PFSK-1 (cell line): ENCODE results near the gene BABAM2.

ENCODE experiments used
- FOXP2 ChIP-seq: optimal IDR thresholded peaks from 2 replicates; pipeline ENCODE3; 2011; ENCODE audit warnings: borderline replicate concordance, control low read depth, inconsistent platforms; ENCODE audit not compliant: insufficient read depth; ENCODE audit errors: extremely low read length, extremely low read depth
- POLR2AphosphoS5 ChIP-seq: IDR thresholded peaks from 2 replicates; pipeline ENCODE4 v1.6.1; 2012; ENCODE audit warnings: low read depth, mild to moderate bottlenecking, control low read depth, low read length, moderate library complexity
- SIN3A ChIP-seq: IDR thresholded peaks from 2 replicates; pipeline ENCODE4 v1.6.1; 2012; ENCODE audit warnings: mild to moderate bottlenecking, low read length, moderate library complexity, borderline replicate concordance; ENCODE audit not compliant: insufficient read depth
- TAF1 ChIP-seq: IDR thresholded peaks from 2 replicates; pipeline ENCODE4 v1.6.1; 2012; ENCODE audit warnings: low read length, control low read depth, borderline replicate concordance; ENCODE audit not compliant: insufficient read depth
- TF ChIP-seq, protein P1 (sequence below), 2 experiments: IDR thresholded peaks; 2 replicates each; pipeline versions ENCODE4 v1.6.1 to v1.8.0; 2011 to 2012; ENCODE audit warnings: low read depth in 2 of 2, low read length in 2 of 2, control low read depth in 1 of 2, inconsistent platforms in 1 of 2, mild to moderate bottlenecking in 1 of 2, moderate library complexity in 1 of 2; ENCODE audit not compliant: insufficient read depth in 1 of 2

DNA sequence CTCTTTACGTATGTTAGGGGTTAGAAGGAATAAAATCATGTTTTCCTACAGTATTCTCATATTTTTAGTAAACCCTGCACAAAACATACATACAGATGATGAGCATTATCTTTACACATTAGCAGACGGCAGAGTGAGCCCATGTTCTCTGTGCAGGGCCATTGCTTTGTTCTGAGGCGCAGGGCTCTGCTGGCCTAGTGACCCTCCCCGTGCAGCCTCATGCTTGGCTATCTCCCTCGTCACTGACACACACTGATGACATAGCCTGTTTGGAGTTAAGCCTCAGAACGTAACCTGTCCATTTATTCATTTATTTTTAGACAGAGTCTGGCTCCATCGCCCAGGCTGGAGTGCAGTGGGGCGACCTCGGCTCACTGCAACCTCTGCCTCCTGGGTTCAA lies 386.3 kb downstream of the BABAM2 start:
- TF ChIP-seq POLR2AphosphoS5 (no peak), TAF1 (no peak), FOXP2 (no peak), SIN3A (no peak)
- TF ChIP-seq, protein P1, sequence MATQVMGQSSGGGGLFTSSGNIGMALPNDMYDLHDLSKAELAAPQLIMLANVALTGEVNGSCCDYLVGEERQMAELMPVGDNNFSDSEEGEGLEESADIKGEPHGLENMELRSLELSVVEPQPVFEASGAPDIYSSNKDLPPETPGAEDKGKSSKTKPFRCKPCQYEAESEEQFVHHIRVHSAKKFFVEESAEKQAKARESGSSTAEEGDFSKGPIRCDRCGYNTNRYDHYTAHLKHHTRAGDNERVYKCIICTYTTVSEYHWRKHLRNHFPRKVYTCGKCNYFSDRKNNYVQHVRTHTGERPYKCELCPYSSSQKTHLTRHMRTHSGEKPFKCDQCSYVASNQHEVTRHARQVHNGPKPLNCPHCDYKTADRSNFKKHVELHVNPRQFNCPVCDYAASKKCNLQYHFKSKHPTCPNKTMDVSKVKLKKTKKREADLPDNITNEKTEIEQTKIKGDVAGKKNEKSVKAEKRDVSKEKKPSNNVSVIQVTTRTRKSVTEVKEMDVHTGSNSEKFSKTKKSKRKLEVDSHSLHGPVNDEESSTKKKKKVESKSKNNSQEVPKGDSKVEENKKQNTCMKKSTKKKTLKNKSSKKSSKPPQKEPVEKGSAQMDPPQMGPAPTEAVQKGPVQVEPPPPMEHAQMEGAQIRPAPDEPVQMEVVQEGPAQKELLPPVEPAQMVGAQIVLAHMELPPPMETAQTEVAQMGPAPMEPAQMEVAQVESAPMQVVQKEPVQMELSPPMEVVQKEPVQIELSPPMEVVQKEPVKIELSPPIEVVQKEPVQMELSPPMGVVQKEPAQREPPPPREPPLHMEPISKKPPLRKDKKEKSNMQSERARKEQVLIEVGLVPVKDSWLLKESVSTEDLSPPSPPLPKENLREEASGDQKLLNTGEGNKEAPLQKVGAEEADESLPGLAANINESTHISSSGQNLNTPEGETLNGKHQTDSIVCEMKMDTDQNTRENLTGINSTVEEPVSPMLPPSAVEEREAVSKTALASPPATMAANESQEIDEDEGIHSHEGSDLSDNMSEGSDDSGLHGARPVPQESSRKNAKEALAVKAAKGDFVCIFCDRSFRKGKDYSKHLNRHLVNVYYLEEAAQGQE (IDR thresholded peaks at IDR 0.05; ENCODE audit: insufficient read depth in 1 of 2, low read depth in 2 of 2, low read length in 2 of 2): no peak
